ENCODE measurements around the gene CCR3. TPM values are rescaled to one million over a fixed set of nuclear protein-coding genes. Genes with fewer than 3 reads are reported as not detected.

Gene CCR3
- total RNA-seq, 1 experiment from 2014 or later = not detected

- ChIA-PET RAD21 (ENCODE audit: low non-redundant PET in 1 of 2, low total read pairs in 2 of 2, uncharacterized antibody in 2 of 2, unreplicated experiment in 2 of 2) (no interaction called here), CTCF (no interaction called here), POLR2A (no interaction called here)
- intact Hi-C loops (cut with micrococcal nuclease) = no loop called here
- H3K4me1 ChIP-seq (ENCODE audit: control insufficient read depth in 1 of 2, insufficient read depth in 2 of 2, low read length in 2 of 2) = no peaks in the 10 kb centered on the region
- no peaks in the 10 kb centered on the region for H4K20me1 ChIP-seq (ENCODE audit: insufficient read depth)
- no peaks in the 10 kb centered on the region for H3K27me3 ChIP-seq (ENCODE audit: insufficient read depth, low read length)
- H3K9me3 ChIP-seq (ENCODE audit: control insufficient read depth in 1 of 2, insufficient read depth in 1 of 2, low read depth in 1 of 2, low read length in 2 of 2) = no peaks in the 10 kb centered on the region
- no peak overlapping the region for H3K4me3 ChIP-seq (replicated peaks in 1 of 2; ENCODE audit: low read depth in 1 of 2, low read length in 2 of 2)
- no peaks in the 10 kb centered on the region for H3K9me2 ChIP-seq (ENCODE audit: insufficient read depth)
- DNase-seq (ENCODE audit: low read depth, low spot score) = no peak
- TF ChIP-seq ZNF274 (IDR thresholded peaks at IDR 0.05; ENCODE audit: low read depth, low read length) (no peak), RAD21 (IDR thresholded peaks at IDR 0.05; ENCODE audit: low read depth) (no peak), TCF7L2 (IDR thresholded peaks at IDR 0.05; ENCODE audit: borderline replicate concordance, extremely low read depth, insufficient read depth, insufficient read length) (no peak), ZBTB33 (IDR thresholded peaks at IDR 0.05; ENCODE audit: extremely low read depth, insufficient replicate concordance, low read length) (no peak), EZH2 (IDR thresholded peaks at IDR 0.05) (no peak), SP1 (IDR thresholded peaks at IDR 0.05; ENCODE audit: low read depth) (no peak), POLR2AphosphoS5 (IDR thresholded peaks at IDR 0.05; ENCODE audit: low read depth, low read length) (no peak), EGR1 (IDR thresholded peaks at IDR 0.05; ENCODE audit: low read depth) (no peak), CBX3 (IDR thresholded peaks at IDR 0.05; ENCODE audit: low read depth) (no peak), YY1 (IDR thresholded peaks at IDR 0.05; ENCODE audit: extremely low read depth, insufficient replicate concordance, low read depth, low read length) (no peak), CTCF (IDR thresholded peaks at IDR 0.05 in 2 of 3, conservative IDR thresholded peaks at IDR 0.05 in 1 of 3; ENCODE audit: borderline replicate concordance in 1 of 3, insufficient read depth in 1 of 3, low read depth in 2 of 3, low read length in 2 of 3) (no peak), REST (IDR thresholded peaks at IDR 0.05; ENCODE audit: low read depth) (no peak), ZFX (IDR thresholded peaks at IDR 0.05) (no peak), SRF (IDR thresholded peaks at IDR 0.05; ENCODE audit: low read depth) (no peak), FOSL1 (IDR thresholded peaks at IDR 0.05; ENCODE audit: low read depth) (no peak), SIN3A (IDR thresholded peaks at IDR 0.05; ENCODE audit: low read depth) (no peak), MAX (IDR thresholded peaks at IDR 0.05) (no peak), ELF1 (IDR thresholded peaks at IDR 0.05; ENCODE audit: borderline replicate concordance, low read depth) (no peak), CEBPB (IDR thresholded peaks at IDR 0.05; ENCODE audit: low read depth) (no peak), ATF3 (IDR thresholded peaks at IDR 0.05) (no peak)
- H3K79me2 ChIP-seq (ENCODE audit: insufficient read depth, low read length) = no peaks in the 10 kb centered on the region
- H3K27ac ChIP-seq (ENCODE audit: low read depth, low read length) = no peak overlapping the region
- H3K9ac ChIP-seq (ENCODE audit: low read length) = no peak overlapping the region
- no peaks in the 10 kb centered on the region for H3K36me3 ChIP-seq (ENCODE audit: control insufficient read depth in 1 of 2, insufficient read depth in 2 of 2, low read length in 2 of 2)
- ATAC-seq = no peak
- BruUV-seq (replicated peaks) = no TSS peak
- no peak overlapping the region for H2AFZ ChIP-seq (ENCODE audit: low read depth, low read length, poor library complexity, severe bottlenecking)
- no peak overlapping the region for H3K4me2 ChIP-seq (ENCODE audit: low read length)
Measured at GRCh38 chr3:46245146-46245545, 2.9 kb downstream of the CCR3 start.

All from HCT116 (cell line).